GM18868 (cell line): Measurements from ENCODE around the gene NPNT.

Experiments
- ATAC-seq: cut with Tn5 transposase; IDR thresholded peaks from one replicate; pipeline ENCODE4 v1.9.1; 2021; ENCODE audit warnings: mild to moderate bottlenecking, moderate library complexity; ENCODE audit not compliant: unreplicated experiment

The NPNT gene

DNA sequence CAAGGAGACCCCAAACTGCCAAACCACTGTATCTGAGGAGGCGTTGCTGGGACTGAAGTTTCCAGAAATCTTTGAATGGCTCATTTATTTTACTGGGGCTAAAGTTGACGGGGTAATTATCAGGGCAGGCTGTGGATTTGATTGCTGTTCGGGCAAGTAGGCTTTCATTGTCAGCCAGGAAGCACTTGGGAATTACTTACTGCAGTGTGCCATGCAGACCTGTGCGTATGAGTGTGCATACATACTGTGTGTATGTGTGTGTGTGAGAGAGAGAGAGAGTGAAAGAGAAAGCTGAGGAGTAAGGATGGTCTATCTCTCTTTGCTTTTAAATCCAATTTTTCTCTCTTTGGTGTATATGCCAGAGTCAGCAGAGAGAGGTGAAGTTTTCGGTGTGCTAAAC is 122.7 kb downstream of the NPNT start:
- ATAC-seq, result no peak

DNA sequence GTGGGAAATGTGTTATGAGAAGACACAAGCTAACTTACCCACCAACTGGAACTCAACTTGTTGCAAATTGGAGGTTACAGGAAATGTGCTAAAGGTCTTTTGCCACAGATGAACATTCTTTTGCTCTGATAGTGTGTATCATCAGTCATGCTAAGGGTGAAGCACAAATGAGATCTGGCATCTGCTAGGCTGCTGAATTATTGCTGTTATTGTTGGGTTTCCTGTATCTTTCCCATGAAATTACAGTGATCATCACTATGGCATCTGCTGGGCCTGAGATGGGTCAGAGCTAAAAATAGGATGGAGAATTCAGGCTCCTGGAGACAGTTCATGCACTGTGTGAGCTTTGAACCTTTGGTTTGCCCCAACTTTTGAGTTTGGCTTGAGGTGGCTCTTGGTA is 124.5 kb downstream of the NPNT start:
- ATAC-seq, result no peak
